HG03097 (cell line): Measurements from ENCODE around the gene STIM1.

ENCODE experiments used
- ATAC-seq: cut with Tn5 transposase; IDR thresholded peaks from one replicate; pipeline ENCODE4 v1.9.1; 2021; ENCODE audit not compliant: unreplicated experiment, low FRiP score

STIM1 gene

DNA sequence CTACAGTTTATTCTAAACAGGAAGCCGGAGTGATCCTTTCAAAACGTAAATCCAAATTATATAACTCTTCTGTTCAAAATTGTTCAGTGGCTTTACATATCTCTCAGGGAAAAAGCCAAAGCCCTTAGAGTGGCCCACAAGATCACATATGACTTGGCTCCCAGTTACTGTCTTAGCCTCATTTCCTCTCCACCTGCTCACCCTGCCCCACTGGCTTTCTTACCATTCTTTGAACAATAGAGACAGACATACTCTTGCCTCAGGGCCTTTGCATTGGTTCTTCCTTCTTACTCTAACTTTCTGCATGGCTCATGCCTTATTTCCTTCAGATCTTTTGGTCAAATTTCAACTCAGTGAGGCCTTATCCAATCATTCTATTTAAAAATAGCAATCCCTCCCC, 52.1 kb downstream of the STIM1 start:
- ATAC-seq, result no peak

DNA sequence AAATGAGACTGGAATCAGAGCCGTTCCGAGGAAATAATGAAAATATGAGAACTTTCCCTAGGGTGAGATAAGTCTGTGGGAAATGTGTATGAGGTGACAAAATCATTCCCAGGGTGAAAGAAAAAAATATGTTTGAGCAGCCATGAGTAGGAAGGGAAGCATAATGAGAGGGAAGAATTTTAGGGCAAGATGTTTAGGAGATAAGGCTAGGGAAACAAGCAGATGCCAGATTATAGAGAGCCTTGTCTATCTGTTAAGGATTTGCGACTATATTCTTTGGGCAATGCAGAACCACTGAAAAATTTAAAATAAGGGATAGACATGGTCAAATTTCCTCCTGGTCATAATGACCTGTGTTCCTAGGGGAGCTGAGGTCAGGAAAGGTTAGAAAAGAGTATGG, 54.4 kb downstream of the STIM1 start:
- ATAC-seq, result no peak

GRCh38 chr11:3911908-3912505, 56.5 kb downstream of the STIM1 start:
- ATAC-seq, result no peak

GRCh38 chr11:3913921-3914320, 58.5 kb downstream of the STIM1 start:
- ATAC-seq, result no peak

DNA sequence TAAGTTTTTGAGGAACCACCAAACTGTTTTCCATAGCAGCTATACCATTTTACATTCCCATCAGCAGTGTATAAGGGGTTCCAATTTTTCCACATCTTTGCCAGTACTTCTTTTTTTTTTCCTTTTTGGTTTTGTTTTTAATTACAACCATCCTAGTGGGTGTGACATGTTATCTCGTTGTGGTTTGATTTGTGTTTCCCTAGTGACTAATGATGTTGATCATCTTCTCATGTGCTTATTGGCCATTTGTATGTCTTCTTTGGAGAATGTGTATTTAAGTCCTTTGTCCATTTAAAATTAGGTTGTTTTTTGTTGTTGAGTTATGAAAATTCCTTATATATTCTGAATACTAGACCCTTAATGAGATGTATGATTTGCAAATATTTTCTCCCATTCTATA, 59.3 kb downstream of the STIM1 start:
- ATAC-seq, result no peak

DNA sequence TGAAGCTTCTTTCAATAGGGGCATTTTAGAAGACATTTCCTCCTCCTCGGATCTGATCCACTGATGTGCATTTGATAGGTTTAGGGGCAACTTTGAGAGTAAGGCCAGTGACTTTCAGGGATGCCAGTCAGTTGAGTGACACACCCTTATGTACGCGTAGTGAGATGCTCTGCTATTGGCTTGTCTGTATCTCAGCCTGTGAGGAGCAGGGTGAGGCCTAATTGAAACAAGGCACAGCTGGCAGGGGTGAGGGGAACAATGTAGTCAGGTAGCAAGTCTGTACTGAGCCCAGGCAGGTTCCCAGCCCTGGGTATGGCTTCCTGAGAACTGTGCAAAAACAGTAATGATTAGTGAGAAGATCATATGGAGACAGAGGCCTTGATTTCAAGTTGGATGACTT, 61.5 kb downstream of the STIM1 start:
- ATAC-seq, result no peak

- ATAC-seq, result no peak
These were observed 64.8 kb downstream of the STIM1 start for GRCh38 chr11:3920148-3920852.

GRCh38 chr11:3922056-3922455, 66.6 kb downstream of the STIM1 start:
- no peak for ATAC-seq

DNA sequence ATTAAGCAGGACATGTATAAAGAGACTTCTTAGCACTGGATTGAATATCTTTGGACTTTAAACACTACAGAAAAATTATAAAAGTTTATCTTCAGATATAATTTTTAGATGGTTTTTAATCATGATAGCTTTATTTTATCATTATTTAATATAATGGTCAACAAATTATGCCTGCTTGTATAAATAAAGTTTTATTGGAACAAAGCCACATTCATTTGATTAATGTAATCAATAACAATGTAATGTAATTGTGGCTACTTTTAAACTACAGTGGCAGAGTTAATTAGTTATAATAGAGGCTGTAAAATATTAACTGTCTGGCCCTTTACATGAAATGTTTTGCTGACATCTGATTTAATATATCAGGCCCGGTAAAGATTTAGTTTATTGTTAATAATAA, 70.0 kb downstream of the STIM1 start:
- no peak for ATAC-seq

DNA sequence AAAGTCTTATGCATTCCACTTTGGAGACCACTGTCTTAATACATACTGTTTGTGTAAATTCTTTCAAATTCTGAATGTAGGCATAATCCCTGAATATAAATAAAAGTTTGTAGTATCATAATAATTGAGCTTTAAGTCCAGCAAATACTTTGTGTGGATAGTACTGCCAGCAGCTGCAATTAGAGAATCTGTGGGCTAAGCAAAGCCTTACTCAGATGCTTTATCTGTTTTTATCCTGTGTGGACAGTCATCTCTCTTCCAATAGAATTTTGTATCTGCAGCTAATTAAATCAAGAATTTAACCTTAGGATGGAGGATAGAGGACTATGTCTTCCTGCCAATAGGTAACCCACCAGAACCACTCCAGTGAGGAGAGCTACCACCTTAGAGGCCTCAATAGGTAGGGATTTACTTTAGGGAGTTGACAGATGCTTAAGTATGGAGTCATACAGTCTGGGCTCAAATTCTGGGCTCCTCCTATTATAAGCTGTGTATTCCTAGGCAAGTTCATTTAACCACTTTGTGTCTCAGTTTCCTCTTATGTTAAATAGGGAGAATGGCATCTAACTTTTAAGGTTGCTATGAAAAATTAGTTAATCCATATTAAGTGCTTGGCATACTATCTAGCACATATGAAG, 71.1 kb downstream of the STIM1 start:
- ATAC-seq, result no peak

- no peak for ATAC-seq
These were observed 71.8 kb downstream of the STIM1 start for GRCh38 chr11:3927129-3927796.

DNA sequence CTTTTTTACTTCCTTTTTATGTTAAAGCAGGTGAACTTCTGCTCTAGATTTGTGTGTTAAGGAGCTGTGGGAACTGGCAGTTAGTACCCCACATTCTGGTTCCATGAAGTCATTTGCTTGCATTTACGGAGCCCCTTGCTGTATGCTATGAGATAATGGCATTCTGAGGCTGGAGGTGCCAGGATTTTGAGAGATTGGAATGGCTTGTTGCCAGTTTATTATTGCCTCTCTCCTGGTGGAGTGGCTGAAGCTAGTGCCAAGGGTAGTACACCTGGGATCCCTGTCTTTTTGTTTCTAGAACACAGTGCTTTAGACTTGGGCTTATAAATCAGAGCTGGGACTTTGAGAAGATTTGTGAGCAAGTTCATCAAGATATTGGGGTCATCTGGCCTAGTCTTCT, 73.8 kb downstream of the STIM1 start:
- no peak for ATAC-seq

DNA sequence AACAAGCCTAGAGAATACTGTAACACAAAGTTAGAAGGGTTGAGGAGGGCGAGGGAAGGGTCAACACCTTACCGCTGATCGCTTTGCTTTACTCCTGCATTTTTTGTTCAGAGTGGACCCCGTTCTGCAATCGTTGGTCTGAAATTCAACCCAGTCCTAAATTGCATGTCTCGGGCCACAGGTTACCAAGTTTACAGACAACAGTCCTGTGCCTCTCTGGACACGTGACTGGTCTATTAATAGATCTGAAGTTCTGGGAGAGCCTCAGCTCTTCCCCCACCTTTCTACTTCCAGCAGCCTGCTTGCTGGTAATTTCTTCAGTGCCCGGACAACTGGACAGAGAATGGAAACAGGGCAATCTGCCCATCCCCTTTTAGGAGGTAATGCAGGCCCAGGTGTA, 74.2 kb downstream of the STIM1 start:
- no peak for ATAC-seq

DNA sequence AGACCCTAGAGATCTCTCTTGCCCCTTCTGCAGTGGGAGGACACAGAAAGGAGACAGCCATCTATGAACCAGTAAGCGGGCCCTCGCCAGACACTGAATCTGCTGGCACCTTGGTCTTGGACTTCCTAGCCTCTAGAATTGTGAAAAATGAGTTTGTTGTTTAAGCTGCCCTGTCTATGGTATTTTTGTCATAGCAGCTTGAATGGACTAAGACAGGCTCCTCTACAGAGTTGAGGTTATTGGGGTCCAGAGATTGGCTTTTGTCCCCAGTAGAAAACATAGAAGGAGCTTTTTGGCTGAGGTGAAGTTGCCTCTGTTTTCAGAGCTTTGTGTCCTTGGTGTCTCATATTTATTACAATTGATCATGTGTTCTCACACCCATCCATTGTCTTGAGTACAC, 77.2 kb downstream of the STIM1 start:
- no peak for ATAC-seq

DNA sequence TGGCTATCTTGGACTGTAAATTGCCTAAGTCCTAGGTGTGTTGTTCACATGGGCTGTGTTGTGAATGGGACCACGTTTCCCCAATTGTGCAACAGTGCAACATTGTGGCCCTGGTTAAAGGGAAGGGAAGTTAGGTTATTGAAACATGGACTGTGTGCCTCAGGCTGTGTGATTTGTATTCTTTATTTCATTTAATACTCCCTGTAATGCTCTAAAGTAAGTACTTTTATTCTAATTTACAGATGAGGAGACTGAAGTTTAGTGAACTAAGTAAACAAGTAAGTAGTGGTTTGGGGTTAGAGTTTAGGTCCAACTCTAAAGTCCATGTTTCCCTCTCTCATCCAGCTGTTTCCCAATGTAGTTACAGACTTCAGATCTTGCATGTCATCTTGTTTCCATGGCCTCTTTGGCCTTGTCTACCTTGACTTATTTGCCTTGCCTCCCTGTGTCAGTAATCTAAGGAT, 77.7 kb downstream of the STIM1 start:
- no peak for ATAC-seq

GRCh38 chr11:3934658-3935057, 79.2 kb downstream of the STIM1 start:
- ATAC-seq, result no peak

DNA sequence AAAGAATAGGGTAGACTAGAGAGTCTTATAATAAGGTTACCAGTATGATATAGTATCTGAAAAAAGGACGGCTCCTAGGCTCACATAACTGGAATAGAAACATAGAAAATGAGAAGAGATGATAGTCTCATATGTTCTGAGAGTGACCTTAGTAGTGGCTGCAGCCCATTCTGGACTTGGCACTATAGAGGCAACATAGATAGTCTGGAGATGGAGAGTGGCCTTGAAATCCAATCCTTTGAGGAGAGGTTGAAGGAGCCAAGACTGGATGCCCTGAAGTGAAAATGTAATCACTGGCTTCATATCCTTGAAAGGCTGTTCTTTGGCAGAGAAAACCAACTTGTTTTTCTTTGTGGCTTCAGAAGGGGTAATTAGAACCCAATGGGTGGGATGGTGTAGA, 81.1 kb downstream of the STIM1 start:
- ATAC-seq, result no peak

- no peak for ATAC-seq
These were observed 83.7 kb downstream of the STIM1 start for GRCh38 chr11:3939211-3939610.

DNA sequence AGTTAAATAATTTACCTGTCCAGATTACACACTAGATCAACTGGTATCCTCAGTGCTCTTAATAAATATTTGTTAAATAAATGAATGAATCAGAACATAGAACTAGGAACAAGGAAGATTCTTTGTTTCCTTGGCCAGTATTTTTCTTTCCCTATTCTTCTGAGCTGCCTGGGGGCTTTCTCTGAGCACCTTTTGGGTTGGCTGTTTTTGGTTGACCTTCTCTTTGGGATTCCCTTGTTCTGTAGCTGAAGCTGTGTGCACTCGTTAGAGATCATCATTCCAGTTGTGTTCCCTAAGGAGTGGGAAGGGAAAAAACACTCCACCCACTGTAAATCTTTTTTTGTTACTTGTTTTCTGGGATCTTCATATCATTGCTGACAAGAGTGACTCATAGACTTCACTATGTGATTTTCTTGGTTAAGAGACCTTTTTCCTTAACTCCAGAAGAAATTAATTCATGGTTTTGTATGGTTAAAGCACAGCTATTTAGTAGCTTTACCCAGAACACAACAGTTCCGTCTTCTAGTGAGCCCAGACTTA, 84.3 kb downstream of the STIM1 start:
- no peak for ATAC-seq

DNA sequence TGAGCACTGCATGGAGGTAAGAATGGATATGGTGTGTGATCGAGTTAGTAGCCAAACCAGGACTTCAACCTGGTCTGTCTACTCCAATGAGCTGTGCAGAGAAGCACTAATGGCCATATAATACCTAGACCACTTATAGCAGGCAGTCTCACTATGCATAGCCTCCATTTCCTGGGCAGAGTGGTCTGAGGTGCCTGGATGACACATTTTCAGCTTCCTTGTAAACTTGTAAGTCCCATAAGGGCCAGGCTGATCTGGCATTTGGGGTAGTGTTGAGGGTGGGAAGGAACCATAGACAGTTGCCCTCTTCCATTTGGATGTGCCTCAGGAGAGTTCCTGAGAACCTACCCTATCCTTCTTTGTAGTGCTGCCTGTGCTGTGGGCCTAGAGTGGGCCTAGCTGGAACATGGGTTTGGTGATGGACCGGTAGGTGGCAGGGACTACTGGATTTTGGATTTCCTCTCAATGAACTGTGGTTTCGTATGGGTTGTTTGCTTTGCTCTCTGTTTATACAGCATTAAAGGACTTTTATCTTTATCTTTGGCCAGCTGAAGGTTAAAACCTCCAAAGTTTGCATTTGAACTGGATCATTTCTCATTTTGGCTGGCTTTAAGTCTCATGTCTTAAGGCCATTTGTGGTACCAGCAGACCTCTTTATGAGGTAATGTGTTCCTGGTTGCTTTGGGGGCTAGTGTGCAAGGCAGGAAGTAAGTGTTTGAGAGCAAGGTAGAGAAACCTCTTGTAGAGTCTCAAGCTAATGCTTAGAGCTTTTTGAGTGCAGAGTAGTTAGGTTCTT, 86.9 kb downstream of the STIM1 start:
- ATAC-seq, result no peak
